Esophagus squamous epithelium (tissue), 5 donors: ENCODE data around the gene DPH7. TPM values are rescaled to one million over a fixed set of nuclear protein-coding genes. Genes with fewer than 3 reads are reported as not detected.

Experiments
- DNase-seq: peaks from one replicate; lab custom pipeline; 2025; lab: John Stamatoyannopoulos, UW
- H3K27ac ChIP-seq, 4 donors: fragments of 200-600 bp; sonication (generic); one replicate each; pipeline ENCODE4 v1.5.1; 2016 to 2019; ENCODE audit warnings: mild to moderate bottlenecking in 1 of 4
- H3K27me3 ChIP-seq, 4 donors: fragments of 200-600 bp; sonication (generic); 1 replicate in 3 of 4; 2 replicates in 1 of 4; pipeline versions ENCODE4 v1.5.1 to v1.6.0; 2017 to 2021; ENCODE audit warnings: antibody characterized with exemption in 1 of 4
- H3K36me3 ChIP-seq, 3 donors: fragments of 200-600 bp; sonication (generic); one replicate each; pipeline ENCODE4 v1.5.1; 2016 to 2019
- H3K4me1 ChIP-seq, 3 donors: fragments of 200-600 bp; sonication (generic); one replicate each; pipeline ENCODE4 v1.5.1; 2017 to 2019
- H3K4me3 ChIP-seq, 4 donors: fragments of 200-600 bp; sonication (generic); 1 replicate in 3 of 4; 2 replicates in 1 of 4; pipeline ENCODE4 v1.5.1; 2016 to 2019; ENCODE audit warnings: mild to moderate bottlenecking in 2 of 4, moderate library complexity in 1 of 4
- H3K9me3 ChIP-seq, 3 donors: fragments of 200-600 bp; sonication (generic); one replicate each; pipeline ENCODE4 v1.5.1; 2016 to 2019
- CTCF ChIP-seq, 6 experiments: fragments of 450-650 bp in 4 of 6; fragments of 200-600 bp in 2 of 6; sonication (generic) in 2 of 6; IDR thresholded peaks; one replicate each; pipeline ENCODE4 v1.5.1; 2016 to 2019; ENCODE audit warnings: antibody characterized with exemption in 6 of 6, mild to moderate bottlenecking in 4 of 6, moderate library complexity in 4 of 6
- POLR2A ChIP-seq, 4 donors: fragments of 450-650 bp; IDR thresholded peaks; one replicate each; pipeline ENCODE4 v1.6.1; 2017; ENCODE audit warnings: antibody characterized with exemption in 4 of 4, mild to moderate bottlenecking in 4 of 4, moderate library complexity in 3 of 4
- WGBS, 2 donors: methylation state at CpG; one replicate each; pipeline ENCODE4 v1.1.5; 2018; 5-methylcytosine and 5-hydroxymethylcytosine counted together
- intact Hi-C: fragments of 100-400 bp; cut with DNase I; formaldehyde crosslinking; loops from one replicate; pipeline ENCODE4 v1.15.0; 2022
- total RNA-seq, 4 donors: library from RNA; depleted of rRNA; stranded (reverse); fragments of >200 nt; gene quantifications; one replicate each; pipeline ENCODE4 v1.1.0, GENCODE V29; 2016
- donor health status: DM: yes; HTN: yes; CAD: no.

Gene DPH7
- total RNA-seq, 4 donors from 2014 or later = 13.4 to 32.2 (median 21.7) TPM

- Histone ChIP-seq H3K4me3 (no peak overlapping the region), H3K4me1 (peaks cover 0 to 3% (median 0%) of the 10 kb centered on the region in 3 donors), H3K27me3 (no peaks in the 10 kb centered on the region), H3K9me3 (no peaks in the 10 kb centered on the region), H3K36me3 (no peaks in the 10 kb centered on the region), H3K27ac (no peak overlapping the region)
- intact Hi-C loops = no loop called here
- TF ChIP-seq CTCF (IDR thresholded peaks at IDR 0.05) = no peak
- TF ChIP-seq POLR2A (IDR thresholded peaks at IDR 0.05) = no peak
- DNase-seq = no peak
- WGBS, 2 donors = 80% methylated on average over 3 of the region's 5 CpGs; no CpG with 5 or more reads in 1 of the 2 donors
These were observed 53.8 kb downstream of the DPH7 start for GRCh38 chr9:137524981-137525317.

- no peak for TF ChIP-seq CTCF (IDR thresholded peaks at IDR 0.05)
- TF ChIP-seq POLR2A (IDR thresholded peaks at IDR 0.05) = no peak
- intact Hi-C loops = no loop called here
- Histone ChIP-seq H3K36me3 (no peaks in the 10 kb centered on the region), H3K27me3 (no peaks in the 10 kb centered on the region), H3K4me3 (no peak overlapping the region), H3K27ac (no peak overlapping the region), H3K4me1 (peaks cover 0 to 3% (median 0%) of the 10 kb centered on the region in 3 donors), H3K9me3 (no peaks in the 10 kb centered on the region)
- DNase-seq = no peak
- 92 to 96% methylated on average over 15 to 26 of the region's 33 CpGs for WGBS, 2 donors
These were observed 54.4 kb downstream of the DPH7 start for GRCh38 chr9:137524161-137524980.

- WGBS, 2 donors = 95 to 98% methylated on average over 16 to 20 of the region's 36 CpGs
- no peaks in the 10 kb centered on the region for H3K9me3 ChIP-seq
- no peak overlapping the region for H3K27ac ChIP-seq
- no peak overlapping the region for H3K4me3 ChIP-seq
- H3K4me1 ChIP-seq = peaks cover 0 to 3% (median 0%) of the 10 kb centered on the region in 3 donors
- DNase-seq = no peak
- H3K36me3 ChIP-seq = no peaks in the 10 kb centered on the region
- intact Hi-C loops = no loop called here
- TF ChIP-seq POLR2A (IDR thresholded peaks at IDR 0.05) (no peak), CTCF (IDR thresholded peaks at IDR 0.05) (no peak)
- no peaks in the 10 kb centered on the region for H3K27me3 ChIP-seq
These were observed 55.8 kb downstream of the DPH7 start for GRCh38 chr9:137522746-137523455.

- WGBS, 2 donors = 87 to 93% methylated on average over 8 to 11 of the region's 18 CpGs
- Histone ChIP-seq H3K36me3 (no peaks in the 10 kb centered on the region), H3K27me3 (no peaks in the 10 kb centered on the region), H3K9me3 (no peaks in the 10 kb centered on the region), H3K27ac (no peak overlapping the region), H3K4me3 (no peak overlapping the region), H3K4me1 (peaks cover 0 to 3% (median 0%) of the 10 kb centered on the region in 3 donors)
- TF ChIP-seq CTCF (IDR thresholded peaks at IDR 0.05) (no peak), POLR2A (IDR thresholded peaks at IDR 0.05) (no peak)
- intact Hi-C loops = no loop called here
- DNase-seq = no peak
These were observed 57.2 kb downstream of the DPH7 start for GRCh38 chr9:137521405-137521985.
